H1 (cell line): ENCODE measurements around the gene CAPN14. TPM values are rescaled to one million over a fixed set of nuclear protein-coding genes. Genes with fewer than 3 reads are reported as not detected.

ENCODE experiments used
- CTCF ChIA-PET: fragments of 300-600 bp; sonication (Branson Sonifier 250); formaldehyde crosslinking; loops from one replicate; lab custom pipeline; 2021; ENCODE audit not compliant: partially characterized antibody; lab: Charles Lee
- POLR2A ChIA-PET: fragments of 300-600 bp; sonication (Branson Sonifier 250); formaldehyde crosslinking; loops from one replicate; lab custom pipeline; 2021; ENCODE audit warnings: inconsistent platforms; ENCODE audit not compliant: partially characterized antibody; lab: Charles Lee
- DNase-seq, 2 experiments: peaks; one replicate each; pipeline versions ENCODE4 v3.0.0 to v3.0.0-alpha.2; 2010 to 2022; ENCODE audit warnings: low spot score in 2 of 2, low read depth in 1 of 2, mixed read lengths in 1 of 2
- FAIRE-seq: peaks from 2 replicates; lab custom pipeline; 2011; peaks lifted over from hg19 to GRCh38; lab: Jason Lieb, UNC
- H2AFZ ChIP-seq: 2 replicates; pipeline ENCODE4 v1.8.1; 2012; ENCODE audit warnings: low read length, inconsistent platforms
- H2AK5ac ChIP-seq: 2 replicates; pipeline ENCODE4 v1.6.1; 2013; ENCODE audit warnings: low read depth, low read length
- H2BK120ac ChIP-seq: replicated peaks from 2 replicates; pipeline ENCODE3; 2013; ENCODE audit warnings: low read depth, low read length, inconsistent platforms
- H2BK12ac ChIP-seq: 2 replicates; pipeline ENCODE4 v1.6.1; 2013; ENCODE audit warnings: low read depth, low read length
- H2BK15ac ChIP-seq: 2 replicates; pipeline ENCODE4 v1.6.1; 2013; ENCODE audit warnings: low read length
- H2BK20ac ChIP-seq: 2 replicates; pipeline ENCODE4 v1.6.1; 2013; ENCODE audit warnings: low read length
- H2BK5ac ChIP-seq: 2 replicates; pipeline ENCODE4 v1.6.1; 2013; ENCODE audit warnings: low read depth, low read length
- H3K14ac ChIP-seq: 2 replicates; pipeline ENCODE4 v1.6.1; 2013; ENCODE audit warnings: inconsistent platforms; ENCODE audit not compliant: insufficient read length
- H3K18ac ChIP-seq: 2 replicates; pipeline ENCODE4 v1.6.1; 2013; ENCODE audit warnings: low read length; ENCODE audit errors: extremely low read depth
- H3K23ac ChIP-seq: 2 replicates; pipeline ENCODE4 v1.6.1; 2013; ENCODE audit warnings: inconsistent platforms; ENCODE audit not compliant: insufficient read length
- H3K23me2 ChIP-seq: 2 replicates; pipeline ENCODE4 v1.6.1; 2013; ENCODE audit warnings: low read depth, low read length
- H3K27ac ChIP-seq: 2 replicates; pipeline ENCODE4 v1.6.1; 2011; ENCODE audit warnings: low read depth, low read length, inconsistent platforms
- H3K27me3 ChIP-seq, 4 experiments: replicated peaks in 1 of 4; 1 replicate in 1 of 4; 2 replicates in 3 of 4; pipeline versions ENCODE4 v1.6.1 to v1.8.1; 2011 to 2013; ENCODE audit warnings: low read length in 3 of 4, mild to moderate bottlenecking in 3 of 4, inconsistent platforms in 2 of 4, mixed read lengths in 2 of 4, moderate library complexity in 1 of 4; ENCODE audit not compliant: control insufficient read depth in 3 of 4, insufficient read depth in 3 of 4; ENCODE audit errors: extremely low read depth in 1 of 4
- H3K36me3 ChIP-seq, 4 experiments: 2 replicates each; pipeline versions ENCODE4 v1.6.1 to v1.8.1; 2011 to 2013; ENCODE audit warnings: mild to moderate bottlenecking in 4 of 4, low read length in 3 of 4, moderate library complexity in 2 of 4, control low read depth in 1 of 4, inconsistent platforms in 1 of 4; ENCODE audit not compliant: insufficient read depth in 4 of 4, control insufficient read depth in 2 of 4
- H3K4ac ChIP-seq: replicated peaks from 2 replicates; pipeline ENCODE3; 2013; ENCODE audit warnings: low read length, low read depth, mixed read lengths, inconsistent platforms; ENCODE audit not compliant: insufficient read length
- H3K4me1 ChIP-seq, 4 experiments: replicated peaks in 1 of 4; 1 replicate in 1 of 4; 2 replicates in 3 of 4; pipeline versions ENCODE4 v1.6.1 to v1.8.1; 2011 to 2013; ENCODE audit warnings: low read length in 3 of 4, inconsistent platforms in 2 of 4, mixed read lengths in 1 of 4; ENCODE audit not compliant: insufficient read depth in 4 of 4, control insufficient read depth in 3 of 4
- H3K4me2 ChIP-seq, 2 experiments: 2 replicates each; pipeline versions ENCODE4 v1.6.1 to v1.8.1; 2011 to 2013; ENCODE audit warnings: low read depth in 2 of 2, low read length in 2 of 2, control low read depth in 1 of 2, inconsistent platforms in 1 of 2, mild to moderate bottlenecking in 1 of 2; ENCODE audit not compliant: insufficient read depth in 1 of 2
- H3K4me3 ChIP-seq, 4 experiments: fragments of 200-600, 300-600 bp in 1 of 4; sonication (generic), shearing (Covaris generic), sonication (Bioruptor Twin) in 1 of 4; 2 replicates each; pipeline versions ENCODE4 v1.5.1 to v1.8.1; 2011 to 2016; ENCODE audit warnings: low read length in 4 of 4, low read depth in 3 of 4, control low read depth in 2 of 4, inconsistent platforms in 2 of 4, mild to moderate bottlenecking in 2 of 4, mixed read lengths in 1 of 4, moderate library complexity in 1 of 4; ENCODE audit not compliant: insufficient read depth in 2 of 4; ENCODE audit errors: extremely low read depth in 1 of 4
- H3K56ac ChIP-seq: replicated peaks from 2 replicates; pipeline ENCODE3; 2013; ENCODE audit warnings: low read depth, mild to moderate bottlenecking, mixed read lengths, low read length, inconsistent platforms; ENCODE audit not compliant: insufficient read length
- H3K79me1 ChIP-seq: 2 replicates; pipeline ENCODE4 v1.6.1; 2013; ENCODE audit warnings: low read depth, low read length, control low read depth
- H3K79me2 ChIP-seq, 2 experiments: 2 replicates each; pipeline versions ENCODE4 v1.6.1 to v1.8.1; 2012 to 2013; ENCODE audit warnings: low read length in 2 of 2, mild to moderate bottlenecking in 2 of 2, inconsistent platforms in 1 of 2; ENCODE audit not compliant: insufficient read depth in 2 of 2, control insufficient read depth in 1 of 2
- H3K9ac ChIP-seq, 4 experiments: replicated peaks in 1 of 4; 1 replicate in 1 of 4; 2 replicates in 3 of 4; pipeline versions ENCODE4 v1.6.1 to v1.8.1; 2011 to 2013; ENCODE audit warnings: low read depth in 3 of 4, low read length in 3 of 4, control low read depth in 2 of 4, mild to moderate bottlenecking in 2 of 4, moderate library complexity in 2 of 4, inconsistent platforms in 1 of 4; ENCODE audit errors: extremely low read depth in 1 of 4
- H3K9me3 ChIP-seq, 2 experiments: 2 replicates each; pipeline versions ENCODE4 v1.6.1 to v1.8.1; 2012 to 2013; ENCODE audit warnings: mild to moderate bottlenecking in 2 of 2, moderate library complexity in 2 of 2, control low read depth in 1 of 2, inconsistent platforms in 1 of 2, low read depth in 1 of 2, low read length in 1 of 2, mixed read lengths in 1 of 2; ENCODE audit not compliant: insufficient read depth in 2 of 2
- H4K20me1 ChIP-seq, 2 experiments: replicated peaks in 1 of 2; 2 replicates each; pipeline versions ENCODE3 to v1.8.1; 2011 to 2013; ENCODE audit warnings: inconsistent platforms in 2 of 2, low read length in 2 of 2, mild to moderate bottlenecking in 1 of 2; ENCODE audit not compliant: insufficient read depth in 2 of 2, control insufficient read depth in 1 of 2
- H4K5ac ChIP-seq: 2 replicates; pipeline ENCODE4 v1.6.1; 2013; ENCODE audit warnings: low read length, low read depth, mixed read lengths, inconsistent platforms; ENCODE audit not compliant: insufficient read length
- H4K8ac ChIP-seq: 2 replicates; pipeline ENCODE4 v1.8.0; 2013; ENCODE audit warnings: mild to moderate bottlenecking, moderate library complexity, low read length, inconsistent platforms; ENCODE audit not compliant: insufficient read depth; ENCODE audit errors: extremely low read depth
- H4K91ac ChIP-seq: replicated peaks from 2 replicates; pipeline ENCODE3; 2013; ENCODE audit warnings: low read length, mixed read lengths, inconsistent platforms; ENCODE audit not compliant: insufficient read length
- CEBPB ChIP-seq: IDR thresholded peaks from 2 replicates; pipeline ENCODE4 v1.6.1; 2012; ENCODE audit warnings: low read depth, low read length
- CREB1 ChIP-seq: IDR thresholded peaks from 2 replicates; pipeline ENCODE4 v1.6.1; 2012; ENCODE audit warnings: inconsistent platforms
- CTBP2 ChIP-seq: IDR thresholded peaks from 2 replicates; pipeline ENCODE4 v1.7.0; 2011; ENCODE audit warnings: borderline replicate concordance, mild to moderate bottlenecking, moderate library complexity, mixed read lengths, low read length; ENCODE audit not compliant: insufficient read depth, insufficient read length
- E2F6 ChIP-seq: IDR thresholded peaks from 2 replicates; pipeline ENCODE4 v1.6.1; 2012; ENCODE audit warnings: inconsistent platforms
- EP300 ChIP-seq, 2 experiments: IDR thresholded peaks; 1 replicate in 1 of 2; 2 replicates in 1 of 2; pipeline ENCODE4 v1.6.1; 2011 to 2012; ENCODE audit warnings: low read depth in 2 of 2, low read length in 2 of 2, mild to moderate bottlenecking in 2 of 2, borderline replicate concordance in 1 of 2, inconsistent platforms in 1 of 2, moderate library complexity in 1 of 2
- FOSL1 ChIP-seq: IDR thresholded peaks from 2 replicates; pipeline ENCODE4 v1.6.1; 2011; ENCODE audit warnings: mild to moderate bottlenecking, low read depth, low read length, moderate library complexity; ENCODE audit not compliant: insufficient read depth
- JUND ChIP-seq: IDR thresholded peaks from 2 replicates; pipeline ENCODE4 v1.6.1; 2011; ENCODE audit warnings: mild to moderate bottlenecking, improper control_type of control experiment, low read length
- MAFK ChIP-seq: IDR thresholded peaks from 2 replicates; pipeline ENCODE4 v1.6.1; 2012; ENCODE audit warnings: low read depth, mild to moderate bottlenecking, improper control_type of control experiment, low read length
- NRF1 ChIP-seq: IDR thresholded peaks from 2 replicates; pipeline ENCODE4 v1.6.1; 2011; ENCODE audit warnings: mild to moderate bottlenecking, low read depth, low read length, improper control_type of control experiment
- POU5F1 ChIP-seq: IDR thresholded peaks from 2 replicates; pipeline ENCODE4 v1.6.1; 2011; ENCODE audit warnings: low read depth, mild to moderate bottlenecking, low read length, moderate library complexity
- RBBP5 ChIP-seq: IDR thresholded peaks from 2 replicates; pipeline ENCODE4 v1.7.1; 2012; ENCODE audit warnings: low read depth, mild to moderate bottlenecking, inconsistent platforms, low read length, moderate library complexity, borderline replicate concordance
- SP4 ChIP-seq: IDR thresholded peaks from 2 replicates; pipeline ENCODE4 v1.6.1; 2012; ENCODE audit warnings: low read length, inconsistent platforms
- TAF1 ChIP-seq: IDR thresholded peaks from 2 replicates; pipeline ENCODE4 v1.6.1; 2011; ENCODE audit warnings: mild to moderate bottlenecking, low read depth, low read length
- WGBS, 2 experiments: shearing (Covaris generic) in 1 of 2; methylation state at CpG; one replicate each; pipeline versions ENCODE4 v1.1.6 to v1.1.7; 2013 to 2015; ENCODE audit warnings: low lambda C conversion rate in 2 of 2, mixed read lengths in 2 of 2, inconsistent platforms in 1 of 2, low coverage in 1 of 2, missing lambda C conversion rate in 1 of 2; ENCODE audit not compliant: insufficient replicate concordance in 2 of 2, insufficient coverage in 1 of 2, insufficient read length in 1 of 2; ENCODE audit errors: extremely low coverage in 1 of 2, missing lambda C conversion rate in 1 of 2; 5-methylcytosine and 5-hydroxymethylcytosine counted together
- polyA plus RNA-seq, 7 experiments: library from polyadenylated mRNA; depleted of rRNA in 3 of 7; stranded (reverse) in 5 of 7; unstranded in 2 of 7; fragments of >200 nt in 5 of 7; fragments of 200-250 nt in 2 of 7; gene quantifications; 1 replicate in 5 of 7; 2 replicates in 1 of 7; 4 replicates in 1 of 7; pipeline versions ENCODE4 v1.2.1 to v1.2.3, GENCODE V29; 2011 to 2013; ENCODE audit warnings: missing spikeins in 2 of 7, mixed read lengths in 2 of 7
- total RNA-seq: library from RNA; stranded (reverse); fragmentation: NEBNext Ultra II Directional; extraction: Animal tissue kit (Norgen Biotek cat#: 25700); gene quantifications from 2 replicates; pipeline ENCODE4 v1.2.1, GENCODE V29; 2021

Gene CAPN14
- total and polyA plus RNA-seq, 2 of the 8 experiments (the other 6 are each of a cell fraction or from before 2014, with no cell fraction given): 0.07 TPM; not detected in 1

DNA sequence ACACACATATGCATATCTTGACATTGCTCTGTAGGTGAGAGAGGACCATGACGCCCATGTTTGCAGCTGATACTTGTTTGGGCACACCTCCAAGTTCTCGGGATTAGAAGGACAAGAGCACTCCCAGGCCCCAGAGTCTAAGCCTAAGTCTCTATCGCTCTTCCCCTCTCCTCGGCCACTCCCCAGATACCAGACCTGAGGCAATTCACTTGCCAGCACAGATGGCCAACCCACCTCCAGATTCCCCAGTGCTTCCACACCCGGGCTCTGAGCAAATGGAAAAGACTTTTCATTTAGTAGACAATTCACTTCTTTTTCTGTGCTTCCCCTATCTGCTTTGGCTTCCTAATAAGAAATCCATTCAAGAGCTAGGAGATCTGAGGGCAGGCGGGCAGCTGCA is 49.5 kb upstream of the CAPN14 start:
- ChIA-PET POLR2A (interaction anchor here (0.7 kb wide), 1 partner anchor 11 kb away, joined by 3 read pairs; no protein-coding TSS in a partner anchor), CTCF (interaction anchor here (0.7 to 3.1 kb wide), 5 partner anchors 12 to 553 kb away, joined by 3 to 11 read pairs (median 3); no protein-coding TSS in a partner anchor)
- Histone ChIP-seq H3K79me2 (no peaks in the 10 kb centered on the region), H3K9ac (no peak overlapping the region), H3K36me3 (no peaks in the 10 kb centered on the region), H3K23ac (no peak overlapping the region), H3K18ac (no peak overlapping the region), H2BK5ac (no peak overlapping the region), H3K4ac (no peak overlapping the region), H3K27me3 (no peaks in the 10 kb centered on the region), H3K4me1 (peaks cover 0 to 15% (median 7%) of the 10 kb centered on the region in 4 experiments; a peak in 4 of 7 replicates), H3K4me2 (no peak overlapping the region), H2AK5ac (no peak overlapping the region), H3K9me3 (no peaks in the 10 kb centered on the region), H2AFZ (no peak overlapping the region), H3K79me1 (no peaks in the 10 kb centered on the region), H2BK20ac (no peak overlapping the region), H4K5ac (no peak overlapping the region), H4K20me1 (peaks cover 0 to 1% of the 10 kb centered on the region in 2 experiments), H3K27ac (no peak overlapping the region), H2BK15ac (no peak overlapping the region), H3K23me2 (no peaks in the 10 kb centered on the region), H3K4me3 (no peak overlapping the region), H2BK120ac (no peak overlapping the region), H4K8ac (no peak overlapping the region), H3K56ac (no peak overlapping the region), H3K14ac (no peak overlapping the region), H4K91ac (no peak overlapping the region), H2BK12ac (no peak overlapping the region)
- no peak for DNase-seq
- no peak for FAIRE-seq
- WGBS, 2 experiments: 92% methylated on average over 5 of the region's 6 CpGs; no CpG with 5 or more reads in 1 of the 2 experiments
- TF ChIP-seq TAF1 (no peak), MAFK (no peak), NRF1 (no peak), CEBPB (no peak), CREB1 (no peak), FOSL1 (no peak), RBBP5 (no peak), EP300 (IDR thresholded peaks at IDR 0.05; ENCODE audit: borderline replicate concordance in 1 of 2, low read depth in 2 of 2, low read length in 2 of 2) (no peak), JUND (no peak), SP4 (no peak), POU5F1 (no peak), E2F6 (no peak), CTBP2 (no peak)
